GM12865 (cell line): ENCODE results near the gene EMC9.

ENCODE experiments used
- DNase-seq: peaks from one replicate; pipeline ENCODE4 v3.0.0; 2010; ENCODE audit warnings: low read depth
- H3K4me3 ChIP-seq: 2 replicates; pipeline ENCODE4 v1.5.1; 2011; ENCODE audit warnings: mild to moderate bottlenecking, low read depth, low read length, control low read depth
- TF ChIP-seq, protein P1 (sequence below): IDR thresholded peaks from 2 replicates; pipeline ENCODE4 v1.5.1; 2011; ENCODE audit warnings: low read length, control low read depth, low read depth, inconsistent platforms; ENCODE audit not compliant: insufficient read depth; ENCODE audit errors: missing control alignments

The EMC9 gene

GRCh38 chr14:24181371-24182077 lies 40.1 kb upstream of the EMC9 start:
- TF ChIP-seq, protein P1, sequence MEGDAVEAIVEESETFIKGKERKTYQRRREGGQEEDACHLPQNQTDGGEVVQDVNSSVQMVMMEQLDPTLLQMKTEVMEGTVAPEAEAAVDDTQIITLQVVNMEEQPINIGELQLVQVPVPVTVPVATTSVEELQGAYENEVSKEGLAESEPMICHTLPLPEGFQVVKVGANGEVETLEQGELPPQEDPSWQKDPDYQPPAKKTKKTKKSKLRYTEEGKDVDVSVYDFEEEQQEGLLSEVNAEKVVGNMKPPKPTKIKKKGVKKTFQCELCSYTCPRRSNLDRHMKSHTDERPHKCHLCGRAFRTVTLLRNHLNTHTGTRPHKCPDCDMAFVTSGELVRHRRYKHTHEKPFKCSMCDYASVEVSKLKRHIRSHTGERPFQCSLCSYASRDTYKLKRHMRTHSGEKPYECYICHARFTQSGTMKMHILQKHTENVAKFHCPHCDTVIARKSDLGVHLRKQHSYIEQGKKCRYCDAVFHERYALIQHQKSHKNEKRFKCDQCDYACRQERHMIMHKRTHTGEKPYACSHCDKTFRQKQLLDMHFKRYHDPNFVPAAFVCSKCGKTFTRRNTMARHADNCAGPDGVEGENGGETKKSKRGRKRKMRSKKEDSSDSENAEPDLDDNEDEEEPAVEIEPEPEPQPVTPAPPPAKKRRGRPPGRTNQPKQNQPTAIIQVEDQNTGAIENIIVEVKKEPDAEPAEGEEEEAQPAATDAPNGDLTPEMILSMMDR, result no peak
- no peak for DNase-seq
- H3K4me3 ChIP-seq, result no peak overlapping the region

DNA sequence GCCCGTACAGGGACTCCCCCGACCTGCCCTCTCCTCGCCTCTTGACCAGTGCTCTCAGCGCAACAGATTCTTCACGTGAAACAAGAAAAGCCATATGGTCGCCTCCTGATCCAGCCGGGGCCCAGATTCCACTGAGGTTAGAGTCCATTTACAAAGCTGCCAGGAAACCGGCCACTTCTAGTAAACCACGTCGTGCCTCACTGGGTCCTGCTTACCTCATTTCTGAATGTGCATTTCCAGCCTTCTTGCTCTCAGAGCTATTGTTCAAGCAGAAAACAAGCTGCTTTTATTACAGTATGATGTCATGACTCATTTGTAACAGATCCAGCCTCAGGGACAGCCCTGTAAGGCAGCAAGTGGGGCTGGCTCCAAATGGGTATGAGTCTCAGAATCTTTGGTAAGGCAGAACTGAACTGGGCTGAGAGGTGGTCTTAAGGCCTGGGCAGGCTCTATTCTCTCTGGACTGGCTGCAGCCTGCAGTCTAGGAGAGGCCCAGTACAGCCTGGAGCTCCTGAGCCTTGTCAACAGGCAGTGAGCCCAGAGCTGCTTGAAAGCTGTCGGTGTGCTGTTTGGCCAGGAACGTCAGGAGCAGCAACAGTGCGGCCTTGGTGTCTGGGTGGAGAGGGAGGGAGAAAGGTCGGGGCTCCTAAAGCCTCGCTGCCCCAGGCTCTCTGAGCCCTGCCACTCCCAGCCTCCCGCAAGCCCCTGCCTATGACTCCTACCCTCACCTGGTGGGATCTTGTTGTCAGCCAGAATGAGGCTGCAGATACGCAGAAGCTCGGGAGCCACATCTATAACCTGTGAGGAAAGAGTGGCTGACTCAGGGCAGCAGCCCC lies 38.8 kb upstream of the EMC9 start:
- TF ChIP-seq, protein P1, result no peak
- no peak for DNase-seq
- no peak overlapping the region for H3K4me3 ChIP-seq

- DNase-seq, result no peak
- no peak overlapping the region for H3K4me3 ChIP-seq
- TF ChIP-seq, protein P1, result no peak
Measured at GRCh38 chr14:24179294-24179960, 38.0 kb upstream of the EMC9 start.

DNA sequence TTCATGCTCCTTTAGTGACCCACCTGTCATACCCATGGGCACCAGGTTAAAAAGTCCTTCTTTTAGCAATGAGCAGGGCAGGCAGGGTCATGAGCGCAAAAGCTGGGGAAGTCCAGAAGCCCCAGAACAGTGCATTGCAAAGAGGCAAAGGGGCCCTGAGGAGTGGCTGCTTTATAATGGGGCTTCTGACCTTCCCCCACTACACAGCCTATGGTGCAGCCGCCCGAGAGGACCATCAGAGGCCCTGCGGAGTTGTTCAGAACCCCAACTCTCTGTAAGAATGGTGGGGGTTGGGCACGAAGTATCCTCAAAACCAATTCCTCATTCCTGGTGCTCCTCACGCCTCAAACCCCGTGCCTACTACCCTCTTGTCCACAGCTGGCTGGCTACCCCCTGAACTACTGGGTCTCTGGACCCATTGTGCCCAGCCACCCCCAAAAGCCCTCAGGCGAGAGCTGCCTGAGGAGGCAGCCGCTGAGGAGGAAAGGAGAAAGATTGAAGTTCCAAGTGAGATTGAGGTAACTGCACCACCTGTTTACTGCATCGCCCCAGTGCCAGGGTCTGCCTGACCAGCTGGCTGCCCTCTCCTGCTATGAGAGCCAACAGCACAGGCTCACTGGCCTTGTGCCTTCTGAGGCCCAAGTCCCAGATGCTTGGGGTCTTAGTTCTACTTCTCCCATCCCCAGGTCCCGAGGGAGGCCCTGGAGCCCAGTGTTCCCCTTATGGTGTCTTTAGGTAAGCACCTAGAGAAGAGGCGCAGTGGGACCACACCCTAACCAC lies 37.2 kb upstream of the EMC9 start:
- TF ChIP-seq, protein P1, result no peak
- no peak for DNase-seq
- no peak overlapping the region for H3K4me3 ChIP-seq

DNA sequence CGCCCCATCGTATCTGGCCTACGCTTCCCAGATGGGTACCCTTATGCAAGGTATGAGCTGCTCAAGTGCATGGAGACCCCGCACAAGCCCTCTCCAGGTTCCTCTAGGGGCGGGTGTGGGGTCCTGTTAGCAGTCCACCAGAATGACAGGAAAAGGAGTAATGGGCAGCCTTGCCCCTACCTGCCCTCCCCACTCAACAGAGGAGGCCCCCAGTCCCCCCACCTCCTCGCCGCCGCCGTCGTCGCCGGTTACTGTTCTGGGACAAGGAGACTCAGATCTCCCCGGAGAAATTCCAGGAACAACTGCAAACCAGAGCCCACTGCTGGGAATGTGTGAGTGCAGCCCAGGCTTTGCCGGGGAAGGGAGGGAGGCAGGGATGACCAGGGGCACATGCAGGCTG lies 36.5 kb upstream of the EMC9 start:
- no peak overlapping the region for H3K4me3 ChIP-seq
- TF ChIP-seq, protein P1, result no peak
- DNase-seq, result no peak

- TF ChIP-seq, protein P1, result no peak
- H3K4me3 ChIP-seq, result no peak overlapping the region
- DNase-seq, result no peak
Measured at GRCh38 chr14:24177041-24177825, 35.8 kb upstream of the EMC9 start.
